Measurements from ENCODE around the gene FNBP1. TPM values are rescaled to one million over a fixed set of nuclear protein-coding genes. Genes with fewer than 3 reads are reported as not detected.
A peak's percentile ranks its signal among the peaks of the same experiment; 100 is the strongest.
"Not testable (repeated sequence)": the region's sequence is repeated elsewhere in the genome, so short reads cannot be mapped to it uniquely, and the experiment has no call there.

Gene FNBP1
- total RNA-seq, 2 donors from 2014 or later = 124 to 141 TPM

GRCh38 chr9:129962889-129963703 is 79.9 kb downstream of the FNBP1 start:
- peak; percentile 95 to 97 for ATAC-seq
- Mint-ChIP-seq H3K27ac (peak overlapping the region; percentile 93 to 96), H3K27me3 (no peaks in the 10 kb centered on the region), H3K9me3 (no peaks in the 10 kb centered on the region), H3K4me1 (ENCODE audit: low read depth in 2 of 2) (peaks cover 54 to 61% of the 10 kb centered on the region in 2 donors), H3K4me3 (peak overlapping the region; percentile 89), H3K36me3 (peaks cover 13% of the 10 kb centered on the region)
- peak; percentile 79 for DNase-seq (ENCODE audit: low spot score)

GRCh38 chr9:129962451-129962864 is 80.5 kb downstream of the FNBP1 start:
- Mint-ChIP-seq H3K4me1 (ENCODE audit: low read depth in 2 of 2) (peaks cover 56 to 66% of the 10 kb centered on the region in 2 donors), H3K36me3 (peaks cover 13% of the 10 kb centered on the region), H3K4me3 (peak overlapping the region; percentile 89), H3K27me3 (no peaks in the 10 kb centered on the region), H3K27ac (peak overlapping the region; percentile 93 to 96), H3K9me3 (no peaks in the 10 kb centered on the region)
- no peak for DNase-seq (ENCODE audit: low spot score)
- no peak for ATAC-seq

- ATAC-seq = no peak
- peak overlapping the region in 1 of 2 donors; percentile 77 for H3K27ac Mint-ChIP-seq
- H3K4me3 Mint-ChIP-seq = no peak overlapping the region
- no peaks in the 10 kb centered on the region for H3K9me3 Mint-ChIP-seq
- peaks cover 49 to 58% of the 10 kb centered on the region in 2 donors for H3K4me1 Mint-ChIP-seq (ENCODE audit: low read depth in 2 of 2)
- no peak for DNase-seq (ENCODE audit: low spot score)
- no peaks in the 10 kb centered on the region for H3K27me3 Mint-ChIP-seq
- no peaks in the 10 kb centered on the region for H3K36me3 Mint-ChIP-seq
These were observed 84.2 kb downstream of the FNBP1 start for GRCh38 chr9:129958796-129959195.

DNA sequence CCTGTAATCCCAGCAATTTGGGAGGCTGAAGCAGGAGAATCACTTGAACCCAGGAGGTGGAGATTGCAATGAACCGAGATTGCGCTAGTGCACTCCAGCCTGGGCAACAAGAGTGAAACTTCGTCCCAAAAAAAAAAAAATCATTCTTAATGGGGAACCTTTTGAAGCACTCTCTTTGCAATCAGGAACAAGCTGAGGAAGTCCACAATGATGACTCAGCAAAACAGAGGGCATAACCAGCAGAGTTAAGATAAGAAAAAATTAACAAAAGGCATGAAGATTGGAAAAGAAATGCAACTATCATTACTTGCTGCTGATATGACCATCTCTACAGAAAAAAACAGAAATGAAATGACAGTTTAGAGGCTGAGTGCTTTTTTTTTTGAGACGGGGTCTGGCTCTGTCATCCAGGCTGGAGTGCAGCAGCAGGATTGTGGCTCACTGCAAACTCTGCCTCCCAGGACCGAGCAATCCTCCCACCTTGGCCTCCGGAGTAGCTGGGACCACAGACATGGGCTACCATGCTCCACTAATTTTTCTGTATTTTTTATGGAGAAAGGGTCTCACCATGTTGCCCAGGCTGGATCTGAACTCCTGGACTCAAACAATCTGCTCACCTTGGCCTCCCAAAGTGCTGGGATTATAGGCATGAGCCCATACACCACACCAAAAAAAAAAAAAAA is 88.0 kb downstream of the FNBP1 start:
- Mint-ChIP-seq H3K4me3 (peak overlapping the region; percentile 40), H3K9me3 (no peaks in the 10 kb centered on the region), H3K36me3 (peaks cover 8% of the 10 kb centered on the region), H3K27ac (peak overlapping the region; percentile 62 to 88), H3K27me3 (no peaks in the 10 kb centered on the region), H3K4me1 (ENCODE audit: low read depth in 2 of 2) (peaks cover 27 to 29% of the 10 kb centered on the region in 2 donors)
- ATAC-seq = no peak
- no peak for DNase-seq (ENCODE audit: low spot score)

GRCh38 chr9:129953736-129954135 is 89.3 kb downstream of the FNBP1 start:
- Mint-ChIP-seq H3K9me3 (no peaks in the 10 kb centered on the region), H3K4me1 (ENCODE audit: low read depth in 2 of 2) (peaks cover 32 to 33% of the 10 kb centered on the region in 2 donors), H3K36me3 (peaks cover 19% of the 10 kb centered on the region), H3K4me3 (no peak overlapping the region), H3K27me3 (no peaks in the 10 kb centered on the region), H3K27ac (peak overlapping the region; percentile 29 to 88)
- no peak for ATAC-seq
- DNase-seq (ENCODE audit: low spot score) = no peak

DNA sequence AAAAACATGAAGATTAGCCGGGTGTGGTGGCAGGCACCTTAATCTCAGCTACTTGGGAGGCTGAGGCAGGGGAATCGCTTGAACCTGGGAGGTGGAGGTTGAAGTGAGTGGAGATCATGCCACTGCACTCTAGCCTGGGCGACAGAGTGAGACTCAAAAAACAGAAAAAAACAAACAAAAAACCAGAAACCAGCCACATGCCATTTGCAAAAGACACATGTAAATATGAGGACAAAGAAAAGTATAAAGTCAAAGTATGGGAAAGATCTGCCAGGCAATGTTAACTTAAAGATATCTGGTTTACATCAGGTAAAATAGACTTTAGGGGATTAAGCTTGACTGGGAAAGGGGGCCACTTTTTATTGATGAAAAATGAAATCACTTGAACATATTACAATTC is 90.7 kb downstream of the FNBP1 start:
- ATAC-seq = no peak
- Mint-ChIP-seq H3K27me3 (no peaks in the 10 kb centered on the region), H3K4me3 (no peak overlapping the region), H3K9me3 (no peaks in the 10 kb centered on the region), H3K4me1 (ENCODE audit: low read depth in 2 of 2) (peaks cover 25 to 28% of the 10 kb centered on the region in 2 donors), H3K27ac (peak overlapping the region in 1 of 2 donors; percentile 88), H3K36me3 (peaks cover 19% of the 10 kb centered on the region)
- no peak for DNase-seq (ENCODE audit: low spot score)

DNA sequence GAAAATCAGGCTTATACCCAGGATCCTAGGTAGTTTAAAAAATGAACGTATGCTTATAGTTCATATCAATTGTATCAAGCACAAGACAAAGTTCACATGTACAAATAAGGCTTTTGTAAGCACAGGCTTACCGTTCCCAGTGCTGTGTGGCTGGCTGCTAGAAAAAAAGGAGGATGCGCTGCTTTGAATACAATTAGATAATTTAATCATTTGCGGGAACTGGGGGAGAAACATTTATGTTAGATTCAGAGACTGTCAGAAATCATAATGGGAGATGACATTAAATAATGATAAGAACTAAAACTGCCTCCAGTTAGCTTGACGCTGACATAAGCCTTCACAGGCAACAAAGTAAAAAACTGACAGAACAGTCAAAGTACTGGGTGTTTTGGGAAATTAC is 93.2 kb downstream of the FNBP1 start:
- no peaks in the 10 kb centered on the region for H3K27me3 Mint-ChIP-seq
- H3K4me3 Mint-ChIP-seq = no peak overlapping the region
- H3K4me1 Mint-ChIP-seq (ENCODE audit: low read depth in 2 of 2) = peaks cover 26 to 28% of the 10 kb centered on the region in 2 donors
- H3K36me3 Mint-ChIP-seq = peaks cover 19% of the 10 kb centered on the region
- no peaks in the 10 kb centered on the region for H3K9me3 Mint-ChIP-seq
- ATAC-seq (no peak), DNase-seq (ENCODE audit: low spot score) (no peak)
- peak overlapping the region; percentile 46 to 72 for H3K27ac Mint-ChIP-seq

GRCh38 chr9:129948626-129949025 is 94.4 kb downstream of the FNBP1 start:
- not testable (repeated sequence) for ATAC-seq; H3K4me3 Mint-ChIP-seq; DNase-seq (ENCODE audit: low spot score); H3K9me3 Mint-ChIP-seq; H3K27me3 Mint-ChIP-seq
- H3K36me3 Mint-ChIP-seq = peaks cover 24% of the 10 kb centered on the region
- H3K27ac Mint-ChIP-seq = peak overlapping the region; percentile 46 to 72
- peaks cover 34 to 38% of the 10 kb centered on the region in 2 donors for H3K4me1 Mint-ChIP-seq (ENCODE audit: low read depth in 2 of 2)

DNA sequence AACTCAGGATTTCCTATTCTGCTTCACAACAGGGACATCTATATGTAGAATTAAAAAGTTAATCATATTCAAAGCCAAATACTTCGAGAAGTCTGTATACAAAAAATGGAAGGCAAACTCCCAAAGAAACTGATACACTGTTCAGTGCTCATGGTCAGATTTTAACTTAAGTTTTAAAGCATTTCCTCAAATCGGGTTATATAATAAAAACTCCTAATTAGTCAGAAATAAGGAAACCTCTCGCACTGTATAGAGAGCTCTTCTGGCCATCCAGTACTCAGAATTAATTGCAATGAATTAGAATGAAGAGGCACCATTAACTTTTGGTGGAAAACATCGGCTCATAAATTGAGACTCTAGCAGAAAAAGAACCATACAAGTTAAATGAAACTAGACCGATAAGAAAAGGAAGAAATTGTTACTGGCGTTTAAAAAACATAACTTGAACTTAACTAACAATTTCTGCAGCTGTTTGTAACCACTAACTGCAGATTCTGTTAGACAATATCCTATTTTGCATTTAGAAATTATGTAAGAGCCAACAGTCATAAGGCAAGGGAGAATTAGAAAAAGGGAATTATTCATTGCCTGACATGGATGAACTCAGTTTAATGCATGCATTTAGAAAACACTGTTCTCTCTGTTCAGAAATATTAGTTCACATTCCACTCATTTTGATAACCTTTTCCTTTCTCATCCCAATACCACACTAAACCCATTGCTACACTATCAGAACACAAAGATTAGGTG is 96.6 kb downstream of the FNBP1 start:
- DNase-seq (ENCODE audit: low spot score) (no peak), ATAC-seq (no peak)
- H3K4me1 Mint-ChIP-seq (ENCODE audit: low read depth in 2 of 2) = peaks cover 37 to 49% of the 10 kb centered on the region in 2 donors
- peak overlapping the region; percentile 76 to 77 for H3K27ac Mint-ChIP-seq
- H3K36me3 Mint-ChIP-seq = peaks cover 33% of the 10 kb centered on the region
- peaks cover 3% of the 10 kb centered on the region for H3K9me3 Mint-ChIP-seq
- H3K27me3 Mint-ChIP-seq = no peaks in the 10 kb centered on the region
- H3K4me3 Mint-ChIP-seq = peak overlapping the region; percentile 57

- Mint-ChIP-seq H3K9me3 (peaks cover 3% of the 10 kb centered on the region), H3K36me3 (peaks cover 35% of the 10 kb centered on the region), H3K4me1 (ENCODE audit: low read depth in 2 of 2) (peaks cover 37 to 52% of the 10 kb centered on the region in 2 donors), H3K27ac (peak overlapping the region; percentile 76 to 77), H3K4me3 (peak overlapping the region; percentile 69), H3K27me3 (no peaks in the 10 kb centered on the region)
- DNase-seq (ENCODE audit: low spot score) (no peak), ATAC-seq (peak; percentile 34 to 51)
These were observed 97.7 kb downstream of the FNBP1 start for GRCh38 chr9:129945314-129945713.

- H3K27ac Mint-ChIP-seq = peak overlapping the region; percentile 76 to 77
- ATAC-seq (peak; percentile 96 to 99), DNase-seq (ENCODE audit: low spot score) (peak; percentile 81)
- no peaks in the 10 kb centered on the region for H3K27me3 Mint-ChIP-seq
- H3K4me1 Mint-ChIP-seq (ENCODE audit: low read depth in 2 of 2) = peaks cover 40 to 55% of the 10 kb centered on the region in 2 donors
- H3K9me3 Mint-ChIP-seq = peaks cover 3% of the 10 kb centered on the region
- H3K36me3 Mint-ChIP-seq = peaks cover 31% of the 10 kb centered on the region
- peak overlapping the region; percentile 69 for H3K4me3 Mint-ChIP-seq
These were observed 98.4 kb downstream of the FNBP1 start for GRCh38 chr9:129944506-129945116.

DNA sequence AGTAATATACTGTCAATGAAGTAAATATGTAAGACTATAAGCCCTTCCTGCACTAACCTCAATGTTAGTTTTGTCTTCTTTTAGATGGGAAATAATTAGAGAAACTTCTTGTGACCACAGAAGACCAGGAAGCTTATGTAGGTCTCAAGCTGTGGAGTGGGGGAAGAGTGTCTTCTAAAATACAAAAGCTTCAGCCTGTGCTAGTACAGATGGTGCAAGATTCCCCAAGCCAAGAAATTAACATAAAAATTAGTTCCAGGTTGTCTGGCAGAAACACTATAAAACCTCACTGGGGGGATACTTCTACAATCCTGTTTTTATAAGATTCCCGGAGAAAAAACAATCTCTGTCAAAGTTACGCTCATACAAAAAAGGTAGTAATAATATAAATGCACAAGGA is 103.6 kb downstream of the FNBP1 start:
- Mint-ChIP-seq H3K36me3 (peaks cover 24% of the 10 kb centered on the region), H3K27ac (peak overlapping the region; percentile 79 to 93), H3K9me3 (peaks cover 3% of the 10 kb centered on the region), H3K4me3 (peak overlapping the region; percentile 28), H3K27me3 (no peaks in the 10 kb centered on the region), H3K4me1 (ENCODE audit: low read depth in 2 of 2) (peaks cover 37 to 51% of the 10 kb centered on the region in 2 donors)
- DNase-seq (ENCODE audit: low spot score) = no peak
- ATAC-seq = no peak

- peaks cover 18% of the 10 kb centered on the region for H3K36me3 Mint-ChIP-seq
- H3K4me1 Mint-ChIP-seq (ENCODE audit: low read depth in 2 of 2) = peaks cover 41 to 53% of the 10 kb centered on the region in 2 donors
- no peak for DNase-seq (ENCODE audit: low spot score)
These were observed 104.6 kb downstream of the FNBP1 start for GRCh38 chr9:129938291-129938979.

More at GRCh38 chr9:129938291-129938979, 104.6 kb downstream of the FNBP1 start:
- Mint-ChIP-seq H3K9me3 (no peaks in the 10 kb centered on the region), H3K27me3 (no peaks in the 10 kb centered on the region), H3K4me3 (no peak overlapping the region), H3K27ac (peak overlapping the region; percentile 79 to 93)
- ATAC-seq = no peak
